Superior temporal gyrus (tissue), 1 donor: Measurements from ENCODE around the gene TXNDC2.
"Not testable (repeated sequence)": the region's sequence is repeated elsewhere in the genome, so short reads cannot be mapped to it uniquely, and the experiment has no call there.

Experiments
- DNase-seq: peaks from one replicate; pipeline ENCODE4 v3.0.0-alpha.2; 2016; ENCODE audit errors: extremely low spot score

TXNDC2 gene

GRCh38 chr18:9885170-9886004 is at the start of gene TXNDC2:
Gene TXNDC2 (plus strand): TSS chr18:9885973. CDS start chr18:9886681, 708 bp downstream.
- no peak for DNase-seq

GRCh38 chr18:9838144-9838877 is 47.5 kb upstream of the TXNDC2 start:
- DNase-seq, result no peak

- no peak for DNase-seq
Measured at GRCh38 chr18:9839211-9839610, 46.6 kb upstream of the TXNDC2 start.

GRCh38 chr18:9839853-9840252 is 45.9 kb upstream of the TXNDC2 start:
- DNase-seq, result no peak

- no peak for DNase-seq
Measured at GRCh38 chr18:9841752-9842151, 44.0 kb upstream of the TXNDC2 start.

- no peak for DNase-seq
Measured at GRCh38 chr18:9842448-9842847, 43.3 kb upstream of the TXNDC2 start.

GRCh38 chr18:9845256-9845655 is 40.5 kb upstream of the TXNDC2 start:
- DNase-seq, result no peak

GRCh38 chr18:9846162-9846925 is 39.4 kb upstream of the TXNDC2 start:
- DNase-seq, result no peak

GRCh38 chr18:9848170-9848879 is 37.4 kb upstream of the TXNDC2 start:
- no peak for DNase-seq

- DNase-seq, result no peak
Measured at GRCh38 chr18:9849407-9850283, 36.1 kb upstream of the TXNDC2 start.

GRCh38 chr18:9850309-9850708 is 35.5 kb upstream of the TXNDC2 start:
- DNase-seq, result no peak

- DNase-seq, result no peak
Measured at GRCh38 chr18:9851511-9851910, 34.3 kb upstream of the TXNDC2 start.

- no peak for DNase-seq
Measured at GRCh38 chr18:9852266-9853081, 33.3 kb upstream of the TXNDC2 start.

GRCh38 chr18:9854801-9855676 is 30.7 kb upstream of the TXNDC2 start:
- DNase-seq, result no peak

GRCh38 chr18:9855681-9856080 is 30.1 kb upstream of the TXNDC2 start:
- no peak for DNase-seq

GRCh38 chr18:9856092-9856491 is 29.7 kb upstream of the TXNDC2 start:
- DNase-seq, result no peak

- DNase-seq, result not testable (repeated sequence)
Measured at GRCh38 chr18:9857479-9857998, 28.2 kb upstream of the TXNDC2 start.

GRCh38 chr18:9858642-9859041 is 27.1 kb upstream of the TXNDC2 start:
- no peak for DNase-seq

- DNase-seq, result no peak
Measured at GRCh38 chr18:9859232-9859631, 26.5 kb upstream of the TXNDC2 start.
